Spinal cord (tissue), 10 donors: ENCODE results near the gene TPM2. TPM values are rescaled to one million over a fixed set of nuclear protein-coding genes. Genes with fewer than 3 reads are reported as not detected.

Experiments
- DNase-seq, 6 donors: peaks; one replicate each; pipeline versions ENCODE4 v3.0.0 to v3.0.0-alpha.2; 2013 to 2015; ENCODE audit warnings: low spot score in 6 of 6, low read depth in 4 of 6
- H3K27ac ChIP-seq: one replicate; pipeline ENCODE4 v1.5.1; 2013; ENCODE audit warnings: low read depth, low read length, control low read depth
- H3K27me3 ChIP-seq: one replicate; pipeline ENCODE4 v1.6.1; 2013; ENCODE audit warnings: low read length; ENCODE audit not compliant: control insufficient read depth, insufficient read depth
- H3K36me3 ChIP-seq: one replicate; pipeline ENCODE4 v1.6.1; 2013; ENCODE audit warnings: low read length; ENCODE audit not compliant: control insufficient read depth, insufficient read depth
- H3K4me1 ChIP-seq: one replicate; pipeline ENCODE4 v1.6.1; 2013; ENCODE audit warnings: low read length; ENCODE audit not compliant: control insufficient read depth, insufficient read depth
- H3K4me3 ChIP-seq: one replicate; pipeline ENCODE4 v1.5.1; 2013; ENCODE audit warnings: low read depth, low read length, control low read depth
- H3K9me3 ChIP-seq: one replicate; pipeline ENCODE4 v1.6.1; 2013; ENCODE audit warnings: low read length; ENCODE audit not compliant: control insufficient read depth, insufficient read depth
- WGBS: methylation state at CpG from one replicate; pipeline ENCODE4 v1.1.5; 2013; ENCODE audit warnings: missing lambda C conversion rate; ENCODE audit not compliant: insufficient coverage; 5-methylcytosine and 5-hydroxymethylcytosine counted together
- polyA plus RNA-seq, 2 donors: library from polyadenylated mRNA; unstranded; fragments of 120-200 nt; gene quantifications; one replicate each; pipeline ENCODE4 v1.2.1, GENCODE V29; 2013; ENCODE audit not compliant: insufficient read length in 2 of 2
- total RNA-seq, 2 donors: library from RNA; depleted of rRNA in 1 of 2; stranded (reverse); fragments of 120-200 nt in 1 of 2; fragments of >200 nt in 1 of 2; gene quantifications; one replicate each; pipeline versions ENCODE4 v1.2.3 to v1.2.4, GENCODE V29; 2013 to 2014
- donor health status: healthy.

The TPM2 gene
- total and polyA plus RNA-seq, 4 donors: 29.6 to 191 (median 96.9) TPM

DNA sequence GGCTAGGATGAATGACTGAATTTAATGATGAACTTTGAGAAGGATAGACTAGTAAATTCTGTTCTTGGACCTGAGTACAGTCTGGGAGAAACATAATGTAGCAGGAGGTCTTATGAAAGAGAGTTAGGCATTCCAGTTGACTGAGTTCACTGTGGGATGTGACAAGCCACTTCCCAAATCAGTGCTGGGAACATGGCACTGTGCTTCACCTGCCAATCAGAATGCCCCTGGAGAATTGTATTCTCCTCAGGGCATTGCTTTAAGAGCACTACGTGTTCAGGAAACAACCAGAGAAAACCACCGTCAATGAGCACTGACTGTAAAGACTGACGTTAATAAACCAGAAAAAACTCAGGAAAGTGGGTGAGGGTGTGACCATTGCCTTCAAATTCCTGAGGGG, 30.4 kb downstream of the TPM2 start:
- peak overlapping the region; percentile 85 for H3K4me3 ChIP-seq
- peaks cover 9% of the 10 kb centered on the region for H3K4me1 ChIP-seq
- H3K9me3 ChIP-seq: no peaks in the 10 kb centered on the region
- peaks cover 19% of the 10 kb centered on the region for H3K36me3 ChIP-seq
- DNase-seq: no peak
- no peaks in the 10 kb centered on the region for H3K27me3 ChIP-seq
- H3K27ac ChIP-seq: peak overlapping the region; percentile 34
- 86% methylated on average over 3 of the region's 3 CpGs for WGBS

GRCh38 chr9:35658968-35659220, 30.8 kb downstream of the TPM2 start:
- H3K4me1 ChIP-seq: peaks cover 6% of the 10 kb centered on the region
- peak overlapping the region; percentile 85 for H3K4me3 ChIP-seq
- no peaks in the 10 kb centered on the region for H3K9me3 ChIP-seq
- peaks cover 19% of the 10 kb centered on the region for H3K36me3 ChIP-seq
- H3K27ac ChIP-seq: peak overlapping the region; percentile 99
- peak in 2 of 6 donors; percentile 64 to 78 for DNase-seq
- no peaks in the 10 kb centered on the region for H3K27me3 ChIP-seq
- 0% methylated on average over 2 of the region's 2 CpGs for WGBS

DNA sequence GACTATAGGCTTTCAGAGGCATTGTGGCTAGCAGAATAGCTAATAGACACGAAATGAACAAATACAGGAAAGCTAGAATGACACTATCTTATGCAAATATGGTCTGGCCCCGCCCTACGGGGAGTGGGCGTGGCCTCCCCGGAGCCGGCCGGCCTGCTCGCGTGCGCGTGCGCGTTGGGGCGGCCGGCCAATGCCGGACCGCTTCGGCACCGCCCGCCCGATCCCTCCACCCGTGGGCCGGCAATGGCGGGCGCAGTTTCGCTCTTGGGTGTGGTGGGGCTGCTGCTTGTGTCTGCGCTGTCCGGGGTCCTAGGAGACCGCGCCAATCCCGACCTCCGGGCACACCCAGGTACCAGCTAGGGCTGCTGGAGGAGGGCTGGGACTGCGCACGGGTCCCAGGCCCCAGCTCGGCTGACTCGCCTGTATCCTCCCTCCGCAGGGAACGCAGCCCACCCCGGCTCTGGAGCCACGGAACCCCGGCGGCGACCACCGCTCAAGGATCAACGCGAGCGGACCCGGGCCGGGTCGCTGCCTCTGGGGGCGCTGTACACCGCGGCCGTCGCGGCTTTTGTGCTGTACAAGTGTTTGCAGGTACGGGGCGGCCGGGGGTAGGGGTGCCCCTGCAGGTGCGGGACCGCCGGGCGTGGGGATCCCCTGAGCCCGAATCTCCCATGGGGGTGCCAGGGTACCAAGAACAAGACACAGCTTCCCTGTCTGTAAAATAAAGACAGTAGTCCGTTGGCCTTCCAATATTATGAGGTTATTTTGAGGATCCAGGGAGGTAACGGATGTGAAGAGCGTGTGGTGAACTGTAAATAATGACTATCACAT, 31.4 kb downstream of the TPM2 start, which contains the start of gene CCDC107:
CCDC107 (plus strand) TSS at position 156 of the 831 bp plus-strand sequence; CDS start at position 244, 88 bp downstream.
- peak; percentile 78 to 97 (median 86) for DNase-seq
- Histone ChIP-seq H3K4me1 (peaks cover 6% of the 10 kb centered on the region), H3K27me3 (no peaks in the 10 kb centered on the region), H3K36me3 (peaks cover 19% of the 10 kb centered on the region), H3K4me3 (peak within 1 kb of the TSS; percentile 85), H3K27ac (peak within 1 kb of the TSS; percentile 99), H3K9me3 (no peaks in the 10 kb centered on the region)
- under 1% methylated on average over 64 of the region's 67 CpGs for WGBS

- 0% methylated on average over 36 of the region's 42 CpGs for WGBS
- peak; percentile 94 to 100 (median 97) for DNase-seq
- H3K36me3 ChIP-seq: peaks cover 19% of the 10 kb centered on the region
- H3K27me3 ChIP-seq: no peaks in the 10 kb centered on the region
- H3K4me3 ChIP-seq: peak within 1 kb of the TSS; percentile 85
- peaks cover 6% of the 10 kb centered on the region for H3K4me1 ChIP-seq
- no peaks in the 10 kb centered on the region for H3K9me3 ChIP-seq
- H3K27ac ChIP-seq: peak within 1 kb of the TSS; percentile 99
Measured at GRCh38 chr9:35657546-35658136, 32.1 kb downstream of the TPM2 start, which contains the start of gene RMRP. TSS of gene RMRP (minus strand) at chr9:35658019.

DNA sequence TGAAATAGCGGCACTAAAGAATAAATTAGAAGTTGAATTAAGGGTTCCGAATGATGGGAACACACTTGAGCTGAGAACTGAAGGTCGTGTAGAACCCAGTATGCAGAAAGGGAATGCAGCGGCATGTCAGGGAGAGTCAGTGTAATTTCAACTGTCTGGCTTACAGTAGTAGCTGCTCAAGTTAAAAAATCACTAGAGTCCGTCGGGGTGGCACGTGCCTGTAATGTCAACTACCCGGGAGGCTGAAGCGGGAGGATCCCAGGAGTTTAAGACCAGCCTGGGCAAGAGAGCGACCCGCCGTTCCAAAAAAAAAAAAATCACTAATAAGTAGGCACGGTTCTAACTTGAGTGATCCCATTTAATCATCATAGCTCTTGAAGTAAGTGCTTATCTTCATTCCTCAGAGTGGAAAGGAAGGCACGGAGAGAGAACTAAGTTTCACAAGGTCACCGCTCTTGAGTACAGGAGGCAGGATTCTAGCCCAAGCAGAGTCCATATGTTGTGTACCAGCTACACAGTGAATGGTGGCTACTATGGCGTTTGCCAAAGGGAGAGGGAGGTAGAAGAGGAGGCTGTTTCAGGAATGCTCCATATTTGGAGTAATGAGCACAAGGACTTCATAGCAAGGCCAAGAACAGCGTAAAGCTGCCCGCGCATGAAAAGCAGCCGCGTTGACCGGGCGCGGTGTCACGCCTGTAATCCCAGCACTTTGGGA, 32.7 kb downstream of the TPM2 start:
- Histone ChIP-seq H3K27ac (peak overlapping the region; percentile 85), H3K4me3 (peak overlapping the region; percentile 85)
- peak in 2 of 6 donors; percentile 42 to 76 for DNase-seq

DNA sequence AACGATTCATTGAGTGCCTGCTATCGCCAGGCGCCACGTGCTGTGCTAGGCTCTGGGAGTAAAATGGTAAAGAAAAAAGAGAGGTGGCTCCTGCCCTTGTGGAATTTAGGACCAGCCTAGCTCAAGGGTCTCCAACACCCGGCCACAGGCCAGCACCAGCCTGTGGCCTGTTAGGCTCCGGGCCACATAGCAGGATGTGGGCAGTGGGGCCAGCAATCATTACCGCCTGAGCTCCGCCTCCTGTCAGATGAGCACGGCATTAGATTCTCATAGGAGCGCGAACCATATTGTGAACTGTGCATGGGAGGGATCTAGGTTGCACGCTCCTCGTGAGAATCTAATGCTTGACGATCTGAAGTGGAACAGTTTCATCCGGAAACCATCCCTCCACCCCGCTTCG, 33.4 kb downstream of the TPM2 start:
- H3K9me3 ChIP-seq: no peaks in the 10 kb centered on the region
- peaks cover 13% of the 10 kb centered on the region for H3K36me3 ChIP-seq
- peaks cover 6% of the 10 kb centered on the region for H3K4me1 ChIP-seq
- no peak overlapping the region for H3K4me3 ChIP-seq
- no peaks in the 10 kb centered on the region for H3K27me3 ChIP-seq
- DNase-seq: no peak
- 59% methylated on average over 12 of the region's 17 CpGs for WGBS
- no peak overlapping the region for H3K27ac ChIP-seq

More for the DNA sequence above, 32.7 kb downstream of the TPM2 start:
- peaks cover 13% of the 10 kb centered on the region for H3K36me3 ChIP-seq
- H3K9me3 ChIP-seq: no peaks in the 10 kb centered on the region
- no peaks in the 10 kb centered on the region for H3K27me3 ChIP-seq
- peaks cover 6% of the 10 kb centered on the region for H3K4me1 ChIP-seq
- WGBS: 16% methylated on average over 21 of the region's 25 CpGs

- WGBS: 100% methylated on average over 1 of the region's 2 CpGs
- Histone ChIP-seq H3K4me1 (peaks cover 4% of the 10 kb centered on the region), H3K4me3 (no peak overlapping the region), H3K27ac (no peak overlapping the region), H3K36me3 (no peaks in the 10 kb centered on the region), H3K9me3 (no peaks in the 10 kb centered on the region), H3K27me3 (no peaks in the 10 kb centered on the region)
- DNase-seq: no peak
Measured at GRCh38 chr9:35653611-35654010, 36.1 kb downstream of the TPM2 start.

DNA sequence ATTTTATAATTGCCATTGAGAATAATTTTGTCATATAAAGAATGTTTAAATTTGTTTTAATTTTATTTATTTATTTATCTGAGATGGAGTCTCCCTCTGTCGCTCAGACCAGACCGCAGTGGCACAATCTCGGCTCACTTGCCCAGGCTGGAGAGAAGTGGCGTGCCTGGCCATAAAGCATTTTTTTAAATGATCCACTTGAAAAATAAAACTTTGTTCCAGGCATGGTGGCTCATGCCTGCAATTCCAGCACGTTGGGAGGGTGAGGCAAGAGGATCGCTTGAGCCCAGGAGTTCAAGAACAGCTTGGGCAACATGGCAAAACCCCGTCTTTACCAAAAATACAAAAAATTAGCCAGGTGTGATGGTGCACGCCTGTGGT, 36.9 kb downstream of the TPM2 start:
- peaks cover 5% of the 10 kb centered on the region for H3K4me1 ChIP-seq
- 92% methylated on average over 2 of the region's 8 CpGs for WGBS
- H3K9me3 ChIP-seq: no peaks in the 10 kb centered on the region
- H3K27me3 ChIP-seq: no peaks in the 10 kb centered on the region
- no peaks in the 10 kb centered on the region for H3K36me3 ChIP-seq
- no peak overlapping the region for H3K4me3 ChIP-seq
- DNase-seq: no peak
- no peak overlapping the region for H3K27ac ChIP-seq

DNA sequence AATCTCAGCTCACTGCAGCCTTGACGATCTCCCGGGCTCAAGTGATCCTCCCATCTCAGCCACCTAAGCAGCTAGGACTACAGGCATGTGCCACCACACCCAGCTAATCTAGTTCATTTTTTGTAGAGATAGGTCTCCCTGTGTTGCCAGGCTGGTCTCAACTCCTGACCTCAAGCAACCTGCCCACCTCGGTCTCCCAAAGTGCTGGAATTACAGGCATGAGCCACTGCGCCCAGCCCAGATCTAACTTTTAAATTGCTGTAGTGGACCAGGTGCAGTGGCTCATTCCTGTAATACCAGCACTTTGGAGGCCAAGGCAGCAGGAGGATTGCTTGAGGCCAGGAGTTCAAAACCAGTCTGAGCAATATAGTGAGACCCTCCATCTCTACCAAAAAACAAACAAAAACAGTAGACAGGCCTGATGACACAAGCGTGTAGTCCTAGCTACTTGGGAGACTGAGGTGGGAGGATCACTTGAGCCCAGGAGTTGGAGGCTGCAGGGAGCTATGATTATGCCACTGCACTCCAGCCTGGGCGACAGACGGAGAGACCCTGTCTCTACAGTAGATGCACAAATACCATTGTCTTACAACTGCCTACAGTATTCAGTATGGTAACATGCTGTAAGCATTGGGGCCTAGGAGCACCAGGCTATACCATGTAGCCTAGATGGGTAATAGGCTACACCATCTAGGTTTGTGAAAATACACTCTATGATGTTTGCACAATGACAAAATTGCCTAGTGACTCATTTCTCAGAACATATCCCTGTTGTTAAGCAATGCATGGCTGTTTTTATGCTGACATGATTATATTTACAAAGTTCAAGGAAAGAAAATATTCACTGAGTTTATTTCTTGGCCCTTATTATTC, 37.5 kb downstream of the TPM2 start:
- Histone ChIP-seq H3K27ac (no peak overlapping the region), H3K4me3 (no peak overlapping the region), H3K4me1 (peaks cover 11% of the 10 kb centered on the region), H3K27me3 (no peaks in the 10 kb centered on the region), H3K36me3 (no peaks in the 10 kb centered on the region), H3K9me3 (no peaks in the 10 kb centered on the region)
- DNase-seq: no peak
- 96% methylated on average over 2 of the region's 7 CpGs for WGBS
